Neural cell (in vitro differentiated cells): ENCODE results near the gene H2AZ2. TPM values are rescaled to one million over a fixed set of nuclear protein-coding genes. Genes with fewer than 3 reads are reported as not detected.
"Not testable (repeated sequence)": the region's sequence is repeated elsewhere in the genome, so short reads cannot be mapped to it uniquely, and the experiment has no call there.

ENCODE experiments used
- H2AFZ ChIP-seq: fragments of 200-600, 300-800 bp; sonication (generic), shearing (Covaris generic); 2 replicates; pipeline ENCODE4 v1.6.0; 2014; ENCODE audit warnings: low read depth, mild to moderate bottlenecking, antibody characterized with exemption, low read length, moderate library complexity
- H3F3A ChIP-seq: fragments of 200-600 bp; shearing (Covaris generic); 2 replicates; pipeline ENCODE4 v1.6.1; 2016; ENCODE audit warnings: mild to moderate bottlenecking, moderate library complexity, mixed read lengths, antibody characterized with exemption, low read length; ENCODE audit not compliant: insufficient read depth, poor library complexity, severe bottlenecking
- H3K27ac ChIP-seq: fragments of 200-600, 300-800 bp; sonication (generic), shearing (Covaris generic); 2 replicates; pipeline ENCODE4 v1.5.1; 2014; ENCODE audit warnings: mild to moderate bottlenecking, low read length, moderate library complexity
- H3K27me3 ChIP-seq: fragments of 300-800, 200-600 bp; sonication (generic), shearing (Covaris generic); 2 replicates; pipeline ENCODE4 v1.6.0; 2014; ENCODE audit warnings: mild to moderate bottlenecking, low read depth, low read length, moderate library complexity; ENCODE audit not compliant: insufficient read depth
- H3K36me3 ChIP-seq: fragments of 300-800, 200-600 bp; sonication (generic), shearing (Covaris generic); 2 replicates; pipeline ENCODE4 v1.5.1; 2014; ENCODE audit warnings: mild to moderate bottlenecking, antibody characterized with exemption, low read length, moderate library complexity; ENCODE audit not compliant: insufficient read depth
- H3K4me2 ChIP-seq: fragments of 300-800, 200-600 bp; sonication (generic), shearing (Covaris generic); 2 replicates; pipeline ENCODE4 v1.6.0; 2014; ENCODE audit warnings: mild to moderate bottlenecking, low read length
- H3K4me3 ChIP-seq: fragments of 300-800, 200-600 bp; sonication (generic), shearing (Covaris generic); 2 replicates; pipeline ENCODE4 v1.5.1; 2014; ENCODE audit warnings: mild to moderate bottlenecking, low read length, moderate library complexity
- H3K79me2 ChIP-seq: fragments of 200-600 bp; shearing (Covaris generic); replicated peaks from 2 replicates; pipeline ENCODE4 v1.6.0; 2014; ENCODE audit warnings: mild to moderate bottlenecking, low read length, moderate library complexity; ENCODE audit not compliant: insufficient read depth
- H3K9ac ChIP-seq: fragments of 300-800, 200-600 bp; sonication (generic), shearing (Covaris generic); 2 replicates; pipeline ENCODE4 v1.6.1; 2016; ENCODE audit warnings: mild to moderate bottlenecking, low read length, mixed read lengths
- H3K9me2 ChIP-seq: fragments of 200-600 bp; shearing (Covaris generic); 2 replicates; pipeline ENCODE4 v1.6.1; 2016; ENCODE audit warnings: mild to moderate bottlenecking, low read length, mixed read lengths; ENCODE audit not compliant: insufficient read depth
- H3K9me3 ChIP-seq: fragments of 200-600, 300-800 bp; sonication (generic), shearing (Covaris generic); 2 replicates; pipeline ENCODE4 v1.6.1; 2016; ENCODE audit warnings: mild to moderate bottlenecking, mixed run types, low read length, moderate library complexity, mixed read lengths
- H4K20me1 ChIP-seq: fragments of 200-600 bp; shearing (Covaris generic); 2 replicates; pipeline ENCODE4 v1.6.1; 2016; ENCODE audit warnings: mild to moderate bottlenecking, mixed run types; ENCODE audit not compliant: insufficient read depth
- EP300 ChIP-seq: fragments of 450-650 bp; conservative IDR thresholded peaks from 2 replicates; pipeline ENCODE4 v1.6.1; 2014; ENCODE audit warnings: antibody characterized with exemption, mild to moderate bottlenecking, moderate library complexity; ENCODE audit not compliant: poor library complexity, severe bottlenecking
- EZH2 ChIP-seq: fragments of 200-600, 300-800 bp; shearing (Covaris generic), sonication (generic); IDR thresholded peaks from 2 replicates; pipeline ENCODE4 v1.6.1; 2014; ENCODE audit warnings: antibody characterized with exemption, low read length, borderline replicate concordance, mild to moderate bottlenecking; ENCODE audit not compliant: insufficient read depth, poor library complexity, severe bottlenecking
- MXI1 ChIP-seq: fragments of 450-650 bp; conservative IDR thresholded peaks from 2 replicates; pipeline ENCODE4 v1.6.1; 2014; ENCODE audit warnings: antibody characterized with exemption, mild to moderate bottlenecking; ENCODE audit not compliant: poor library complexity, severe bottlenecking
- POLR2AphosphoS5 ChIP-seq: IDR thresholded peaks from 2 replicates; pipeline ENCODE4 v1.6.1; 2012
- RAD21 ChIP-seq: fragments of 450-650 bp; conservative IDR thresholded peaks from 2 replicates; pipeline ENCODE4 v1.6.1; 2014; ENCODE audit warnings: antibody characterized with exemption, mild to moderate bottlenecking, moderate library complexity
- SMC3 ChIP-seq: fragments of 450-650 bp; conservative IDR thresholded peaks from 2 replicates; pipeline ENCODE4 v1.6.1; 2014; ENCODE audit warnings: antibody characterized with exemption, mild to moderate bottlenecking, moderate library complexity; ENCODE audit not compliant: poor library complexity
- TAF1 ChIP-seq: IDR thresholded peaks from 2 replicates; pipeline ENCODE4 v1.6.1; 2012; ENCODE audit warnings: low read depth
- polyA plus RNA-seq: library from polyadenylated mRNA; depleted of rRNA; stranded (reverse); fragments of >200 nt; gene quantifications from 2 replicates; pipeline ENCODE4 v1.2.3, GENCODE V29; 2014
- TF ChIP-seq, protein P1 (sequence below): fragments of 450-650 bp; IDR thresholded peaks from 2 replicates; pipeline ENCODE4 v1.5.1; 2014; ENCODE audit warnings: antibody characterized with exemption, mild to moderate bottlenecking, moderate library complexity; ENCODE audit not compliant: poor library complexity, severe bottlenecking
- TF ChIP-seq, protein P2 (sequence below): IDR thresholded peaks from 2 replicates; pipeline ENCODE4 v1.6.1; 2012; ENCODE audit warnings: borderline replicate concordance

The H2AZ2 gene
- polyA plus RNA-seq, 1 donor from 2014 or later: 152 TPM

DNA sequence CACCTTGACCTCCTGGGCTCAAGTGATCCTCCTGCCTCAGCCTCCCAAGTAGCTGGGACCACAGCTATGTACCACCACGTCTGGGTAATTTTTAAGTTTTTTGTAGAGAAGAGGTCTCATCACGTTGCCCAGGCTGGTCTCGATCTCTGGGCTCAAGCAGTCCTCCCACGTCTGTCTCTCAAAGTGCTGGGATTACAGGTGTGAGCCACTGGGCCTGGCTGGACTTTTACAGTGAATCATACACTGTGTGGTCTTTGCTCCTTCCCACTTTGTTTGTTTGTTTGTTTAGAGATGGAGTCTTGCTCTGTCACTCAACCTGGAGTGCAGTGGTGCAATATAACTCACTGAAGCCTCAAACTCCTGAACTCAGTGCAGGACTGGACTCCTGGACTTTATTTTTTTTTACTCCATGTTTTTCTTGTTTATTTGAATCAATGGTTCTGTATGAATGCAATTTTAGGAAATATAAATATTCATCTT, 38.9 kb downstream of the H2AZ2 start:
- Histone ChIP-seq H3K36me3 (no peaks in the 10 kb centered on the region), H3K79me2 (no peaks in the 10 kb centered on the region), H3K4me2 (no peak overlapping the region), H3F3A (no peaks in the 10 kb centered on the region), H3K9ac (no peak overlapping the region), H3K9me2 (no peaks in the 10 kb centered on the region), H4K20me1 (no peaks in the 10 kb centered on the region), H3K9me3 (no peaks in the 10 kb centered on the region), H3K27me3 (no peaks in the 10 kb centered on the region), H2AFZ (no peak overlapping the region), H3K4me3 (no peak overlapping the region), H3K27ac (no peak overlapping the region)
- TF ChIP-seq, protein P1, sequence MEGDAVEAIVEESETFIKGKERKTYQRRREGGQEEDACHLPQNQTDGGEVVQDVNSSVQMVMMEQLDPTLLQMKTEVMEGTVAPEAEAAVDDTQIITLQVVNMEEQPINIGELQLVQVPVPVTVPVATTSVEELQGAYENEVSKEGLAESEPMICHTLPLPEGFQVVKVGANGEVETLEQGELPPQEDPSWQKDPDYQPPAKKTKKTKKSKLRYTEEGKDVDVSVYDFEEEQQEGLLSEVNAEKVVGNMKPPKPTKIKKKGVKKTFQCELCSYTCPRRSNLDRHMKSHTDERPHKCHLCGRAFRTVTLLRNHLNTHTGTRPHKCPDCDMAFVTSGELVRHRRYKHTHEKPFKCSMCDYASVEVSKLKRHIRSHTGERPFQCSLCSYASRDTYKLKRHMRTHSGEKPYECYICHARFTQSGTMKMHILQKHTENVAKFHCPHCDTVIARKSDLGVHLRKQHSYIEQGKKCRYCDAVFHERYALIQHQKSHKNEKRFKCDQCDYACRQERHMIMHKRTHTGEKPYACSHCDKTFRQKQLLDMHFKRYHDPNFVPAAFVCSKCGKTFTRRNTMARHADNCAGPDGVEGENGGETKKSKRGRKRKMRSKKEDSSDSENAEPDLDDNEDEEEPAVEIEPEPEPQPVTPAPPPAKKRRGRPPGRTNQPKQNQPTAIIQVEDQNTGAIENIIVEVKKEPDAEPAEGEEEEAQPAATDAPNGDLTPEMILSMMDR: no peak
- TF ChIP-seq, protein P2, sequence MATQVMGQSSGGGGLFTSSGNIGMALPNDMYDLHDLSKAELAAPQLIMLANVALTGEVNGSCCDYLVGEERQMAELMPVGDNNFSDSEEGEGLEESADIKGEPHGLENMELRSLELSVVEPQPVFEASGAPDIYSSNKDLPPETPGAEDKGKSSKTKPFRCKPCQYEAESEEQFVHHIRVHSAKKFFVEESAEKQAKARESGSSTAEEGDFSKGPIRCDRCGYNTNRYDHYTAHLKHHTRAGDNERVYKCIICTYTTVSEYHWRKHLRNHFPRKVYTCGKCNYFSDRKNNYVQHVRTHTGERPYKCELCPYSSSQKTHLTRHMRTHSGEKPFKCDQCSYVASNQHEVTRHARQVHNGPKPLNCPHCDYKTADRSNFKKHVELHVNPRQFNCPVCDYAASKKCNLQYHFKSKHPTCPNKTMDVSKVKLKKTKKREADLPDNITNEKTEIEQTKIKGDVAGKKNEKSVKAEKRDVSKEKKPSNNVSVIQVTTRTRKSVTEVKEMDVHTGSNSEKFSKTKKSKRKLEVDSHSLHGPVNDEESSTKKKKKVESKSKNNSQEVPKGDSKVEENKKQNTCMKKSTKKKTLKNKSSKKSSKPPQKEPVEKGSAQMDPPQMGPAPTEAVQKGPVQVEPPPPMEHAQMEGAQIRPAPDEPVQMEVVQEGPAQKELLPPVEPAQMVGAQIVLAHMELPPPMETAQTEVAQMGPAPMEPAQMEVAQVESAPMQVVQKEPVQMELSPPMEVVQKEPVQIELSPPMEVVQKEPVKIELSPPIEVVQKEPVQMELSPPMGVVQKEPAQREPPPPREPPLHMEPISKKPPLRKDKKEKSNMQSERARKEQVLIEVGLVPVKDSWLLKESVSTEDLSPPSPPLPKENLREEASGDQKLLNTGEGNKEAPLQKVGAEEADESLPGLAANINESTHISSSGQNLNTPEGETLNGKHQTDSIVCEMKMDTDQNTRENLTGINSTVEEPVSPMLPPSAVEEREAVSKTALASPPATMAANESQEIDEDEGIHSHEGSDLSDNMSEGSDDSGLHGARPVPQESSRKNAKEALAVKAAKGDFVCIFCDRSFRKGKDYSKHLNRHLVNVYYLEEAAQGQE: no peak
- no peak for TF ChIP-seq EP300
- TF ChIP-seq POLR2AphosphoS5: no peak

- Histone ChIP-seq H3K9ac (no peak overlapping the region), H4K20me1 (no peaks in the 10 kb centered on the region), H3K4me2 (no peak overlapping the region), H2AFZ (no peak overlapping the region), H3K36me3 (peaks cover 8% of the 10 kb centered on the region), H3K9me2 (no peaks in the 10 kb centered on the region), H3K4me3 (no peak overlapping the region), H3K79me2 (no peaks in the 10 kb centered on the region), H3K27me3 (no peaks in the 10 kb centered on the region), H3K9me3 (no peaks in the 10 kb centered on the region), H3F3A (no peaks in the 10 kb centered on the region), H3K27ac (no peak overlapping the region)
- no peak for TF ChIP-seq SMC3
- no peak for TF ChIP-seq RAD21
- TF ChIP-seq POLR2AphosphoS5: no peak
- TF ChIP-seq, protein P2: no peak
- TF ChIP-seq EZH2: no peak
- TF ChIP-seq, protein P1: no peak
- no peak for TF ChIP-seq EP300
- no peak for TF ChIP-seq TAF1
- no peak for TF ChIP-seq MXI1
These were observed 41.9 kb downstream of the H2AZ2 start for GRCh38 chr7:44805950-44806349.

- not testable (repeated sequence) for H3K36me3 ChIP-seq, H3K27ac ChIP-seq, H3F3A ChIP-seq, H3K4me2 ChIP-seq, H4K20me1 ChIP-seq, H3K9ac ChIP-seq, H3K4me3 ChIP-seq, H2AFZ ChIP-seq, H3K9me3 ChIP-seq, H3K9me2 ChIP-seq, H3K27me3 ChIP-seq
- H3K79me2 ChIP-seq: peaks cover 11% of the 10 kb centered on the region
These were observed 43.9 kb downstream of the H2AZ2 start for GRCh38 chr7:44803828-44804519.
